Endothelial cell of umbilical vein (primary cell): ENCODE data around the gene BMAL2. TPM values are rescaled to one million over a fixed set of nuclear protein-coding genes. Genes with fewer than 3 reads are reported as not detected.

Experiments
- BruUV-seq: library from RNA; stranded (reverse); fragments of 400-500 nt; replicated peaks from 2 replicates; lab custom pipeline; 2021; lab: Mats Ljungman, UMichigan
- CTCF ChIA-PET: fragments of 300-600, 350-600 bp; sonication (Branson Sonifier 250); formaldehyde crosslinking; loops from one replicate; lab custom pipeline; 2021; ENCODE audit warnings: antibody characterized with exemption, inconsistent platforms; lab: Charles Lee
- POLR2A ChIA-PET: fragments of 300-600, 350-600 bp; sonication (Branson Sonifier 250); formaldehyde crosslinking; loops from one replicate; lab custom pipeline; 2021; ENCODE audit warnings: antibody characterized with exemption, inconsistent platforms; lab: Charles Lee
- DNase-seq: peaks from one replicate; pipeline ENCODE4 v3.0.0-alpha.2; 2011; ENCODE audit warnings: low read depth, low spot score
- FAIRE-seq: peaks from 2 replicates; lab custom pipeline; 2011; peaks lifted over from hg19 to GRCh38; lab: Jason Lieb, UNC
- H2AFZ ChIP-seq: 2 replicates; pipeline ENCODE4 v1.6.0; 2012; ENCODE audit warnings: low read depth, low read length, control low read depth, inconsistent platforms
- H3K27ac ChIP-seq: 2 replicates; pipeline ENCODE4 v1.5.1; 2011; ENCODE audit warnings: low read depth, mild to moderate bottlenecking, control low read depth, low read length, moderate library complexity; ENCODE audit not compliant: insufficient read depth
- H3K27me3 ChIP-seq, 2 experiments: 2 replicates each; pipeline versions ENCODE4 v1.6.0 to v1.6.1; 2011; ENCODE audit warnings: low read length in 2 of 2, mixed read lengths in 1 of 2; ENCODE audit not compliant: control insufficient read depth in 2 of 2, insufficient read depth in 2 of 2
- H3K36me3 ChIP-seq, 2 experiments: 2 replicates in 1 of 2; 3 replicates in 1 of 2; pipeline ENCODE4 v1.5.1; 2011; ENCODE audit warnings: low read length in 2 of 2, mild to moderate bottlenecking in 1 of 2, moderate library complexity in 1 of 2; ENCODE audit not compliant: control insufficient read depth in 2 of 2, insufficient read depth in 2 of 2; ENCODE audit errors: extremely low read depth in 1 of 2
- H3K4me1 ChIP-seq: 3 replicates; pipeline ENCODE4 v1.5.1; 2011; ENCODE audit warnings: mild to moderate bottlenecking, low read length; ENCODE audit not compliant: control insufficient read depth, insufficient read depth; ENCODE audit errors: extremely low read depth
- H3K4me2 ChIP-seq: 2 replicates; pipeline ENCODE4 v1.6.1; 2011; ENCODE audit warnings: low read length, control low read depth, mixed read lengths; ENCODE audit not compliant: insufficient read depth
- H3K4me3 ChIP-seq, 3 experiments: fragments of 200-600 bp in 1 of 3; sonication (generic), shearing (Covaris generic) in 1 of 3; replicated peaks in 1 of 3; 2 replicates each; pipeline ENCODE4 v1.5.1; 2011 to 2016; ENCODE audit warnings: control low read depth in 3 of 3, low read length in 3 of 3, mild to moderate bottlenecking in 2 of 3, inconsistent platforms in 1 of 3, low read depth in 1 of 3, moderate library complexity in 1 of 3; ENCODE audit not compliant: insufficient read depth in 1 of 3
- H3K79me2 ChIP-seq: 2 replicates; pipeline ENCODE4 v1.6.0; 2012; ENCODE audit warnings: low read length, inconsistent platforms; ENCODE audit not compliant: control insufficient read depth, insufficient read depth
- H3K9ac ChIP-seq: replicated peaks from 2 replicates; pipeline ENCODE3; 2011; ENCODE audit warnings: low read length, control low read depth; ENCODE audit not compliant: insufficient read depth; ENCODE audit errors: extremely low read depth
- H3K9me1 ChIP-seq: replicated peaks from 3 replicates; pipeline ENCODE4 v1.6.0; 2011; ENCODE audit warnings: mild to moderate bottlenecking, low read length; ENCODE audit not compliant: control insufficient read depth, insufficient read depth; ENCODE audit errors: extremely low read depth
- H3K9me3 ChIP-seq: replicated peaks from 2 replicates; pipeline ENCODE4 v1.5.1; 2012; ENCODE audit warnings: low read length, inconsistent platforms; ENCODE audit not compliant: control insufficient read depth, insufficient read depth
- H4K20me1 ChIP-seq: replicated peaks from 2 replicates; pipeline ENCODE3; 2011; ENCODE audit warnings: mild to moderate bottlenecking, low read length; ENCODE audit not compliant: control insufficient read depth, insufficient read depth; ENCODE audit errors: extremely low read depth
- CTCF ChIP-seq, 2 donors: IDR thresholded peaks; 1 replicate in 1 of 2; 2 replicates in 1 of 2; pipeline ENCODE4 v1.5.1; 2011; ENCODE audit warnings: low read length in 2 of 2, mild to moderate bottlenecking in 2 of 2, moderate library complexity in 2 of 2, control low read depth in 1 of 2, inconsistent platforms in 1 of 2, low read depth in 1 of 2; ENCODE audit not compliant: insufficient read depth in 1 of 2; ENCODE audit errors: extremely low read depth in 1 of 2
- EZH2 ChIP-seq: IDR thresholded peaks from 2 replicates; pipeline ENCODE4 v1.6.1; 2012; ENCODE audit warnings: borderline replicate concordance, low read depth, mild to moderate bottlenecking, moderate library complexity, low read length, inconsistent platforms; ENCODE audit not compliant: severe bottlenecking
- FOS ChIP-seq: IDR thresholded peaks from 2 replicates; pipeline ENCODE4 v1.6.1; 2011; ENCODE audit warnings: mild to moderate bottlenecking, low read length, moderate library complexity, borderline replicate concordance; ENCODE audit not compliant: insufficient read depth
- GATA2 ChIP-seq: IDR thresholded peaks from 2 replicates; pipeline ENCODE4 v1.7.0; 2011; ENCODE audit warnings: low read depth, mild to moderate bottlenecking, moderate library complexity, mixed read lengths, low read length; ENCODE audit not compliant: insufficient read length, insufficient read depth
- JUN ChIP-seq: IDR thresholded peaks from 2 replicates; pipeline ENCODE4 v1.6.1; 2011; ENCODE audit warnings: borderline replicate concordance, low read depth; ENCODE audit not compliant: insufficient read length, insufficient read depth
- MAX ChIP-seq: IDR thresholded peaks from 2 replicates; pipeline ENCODE4 v1.6.1; 2011; ENCODE audit not compliant: insufficient read depth, insufficient read length
- MYC ChIP-seq: IDR thresholded peaks from one replicate; pipeline ENCODE4 v1.6.1; 2011; ENCODE audit warnings: mild to moderate bottlenecking, low read depth, low read length
- POLR2A ChIP-seq: IDR thresholded peaks from 2 replicates; pipeline ENCODE4 v1.6.1; 2012; ENCODE audit warnings: low read depth, mild to moderate bottlenecking, control low read depth, low read length
- POLR2AphosphoS5 ChIP-seq: IDR thresholded peaks from 2 replicates; pipeline ENCODE4 v1.6.1; 2012; ENCODE audit warnings: low read depth, mild to moderate bottlenecking, control low read depth, low read length, moderate library complexity; ENCODE audit not compliant: insufficient read depth
- dilution Hi-C: fragments of 300-500 bp; cut with MboI; formaldehyde crosslinking; loops from one replicate; pipeline ENCODE4 v1.15.0; 2019; ENCODE audit warnings: low sequenced_read_pairs; ENCODE audit not compliant: extremely low pct_ligation_motif_present
- intact Hi-C: fragments of 100-400 bp; cut with micrococcal nuclease; formaldehyde crosslinking; loops from one replicate; pipeline ENCODE4 v1.10.0; 2022
- polyA plus RNA-seq, 4 experiments: library from polyadenylated mRNA; depleted of rRNA in 3 of 4; stranded (reverse) in 3 of 4; unstranded in 1 of 4; fragments of >200 nt; gene quantifications; 2 replicates each; pipeline versions ENCODE4 v1.2.1 to v1.2.3, GENCODE V29; 2011 to 2012; ENCODE audit warnings: missing spikeins in 1 of 4
- total RNA-seq: library from RNA; stranded (reverse); gene quantifications from 2 replicates; pipeline ENCODE4 v1.2.3, GENCODE V29; 2021

BMAL2 gene
- total and polyA plus RNA-seq, 2 donors (not counting 3 experiments of a cell fraction or from before 2014, with no cell fraction given): 5.9 to 33.3 TPM

GRCh38 chr12:27355486-27355885 is 22.9 kb downstream of the BMAL2 start:
- no peak for DNase-seq
- H4K20me1 ChIP-seq: no peaks in the 10 kb centered on the region
- dilution Hi-C loops: no loop called here
- TF ChIP-seq POLR2AphosphoS5 (no peak), MYC (no peak), POLR2A (no peak), CTCF (IDR thresholded peaks at IDR 0.05; ENCODE audit: extremely low read depth in 1 of 2, insufficient read depth in 1 of 2, low read depth in 1 of 2, low read length in 2 of 2) (no peak), JUN (no peak), GATA2 (no peak), FOS (no peak), MAX (no peak), EZH2 (no peak)
- H2AFZ ChIP-seq: no peak overlapping the region
- H3K4me1 ChIP-seq: no peaks in the 10 kb centered on the region
- no peak overlapping the region for H3K4me3 ChIP-seq
- no peak overlapping the region for H3K27ac ChIP-seq
- peaks cover 20% of the 10 kb centered on the region for H3K79me2 ChIP-seq
- H3K9me3 ChIP-seq: no peaks in the 10 kb centered on the region
- H3K36me3 ChIP-seq: no peaks in the 10 kb centered on the region
- no TSS peak for BruUV-seq
- H3K27me3 ChIP-seq: no peaks in the 10 kb centered on the region
- H3K9ac ChIP-seq: no peak overlapping the region
- H3K4me2 ChIP-seq: no peak overlapping the region
- FAIRE-seq: no peak
- ChIA-PET CTCF (interaction anchor here (0.9 to 1.0 kb wide), 2 partner anchors 18 to 49 kb away, joined by 3 read pairs; no protein-coding TSS in a partner anchor), POLR2A (no interaction called here)
- intact Hi-C loops: no loop called here
- H3K9me1 ChIP-seq: no peaks in the 10 kb centered on the region
